SU-DHL-6 (cell line): ENCODE results near the gene FRY.

Experiments
- H2AFZ ChIP-seq: fragments of 200-600 bp; sonication (generic); 2 replicates; pipeline ENCODE4 v1.6.1; 2014; ENCODE audit warnings: low read depth, mild to moderate bottlenecking, moderate library complexity, mixed read lengths, antibody characterized with exemption, low read length; ENCODE audit not compliant: severe bottlenecking
- H3F3A ChIP-seq: fragments of 200-600 bp; shearing (Covaris generic); 2 replicates; pipeline ENCODE4 v1.6.0; 2016; ENCODE audit warnings: antibody characterized with exemption, mild to moderate bottlenecking; ENCODE audit not compliant: insufficient read depth
- H3K27ac ChIP-seq: fragments of 200-600 bp; sonication (generic); 2 replicates; pipeline ENCODE4 v1.5.1; 2016; ENCODE audit warnings: low read depth, mild to moderate bottlenecking, low read length, moderate library complexity, mixed read lengths
- H3K27me3 ChIP-seq: fragments of 200-600 bp; sonication (generic), shearing (Covaris generic); 2 replicates; pipeline ENCODE4 v1.6.0; 2014; ENCODE audit warnings: mild to moderate bottlenecking, low read length
- H3K36me3 ChIP-seq: fragments of 200-600 bp; sonication (generic); 2 replicates; pipeline ENCODE4 v1.6.1; 2014; ENCODE audit warnings: mild to moderate bottlenecking, low read length, mixed read lengths
- H3K4me2 ChIP-seq: fragments of 300-600, 200-600 bp; shearing (Covaris generic), sonication (generic); 2 replicates; pipeline ENCODE4 v1.6.0; 2014; ENCODE audit warnings: low read length, low read depth, mild to moderate bottlenecking; ENCODE audit not compliant: poor library complexity, severe bottlenecking
- H3K4me3 ChIP-seq: fragments of 200-600 bp; sonication (generic); 2 replicates; pipeline ENCODE4 v1.5.1; 2014; ENCODE audit warnings: antibody characterized with exemption, low read length, mild to moderate bottlenecking, mixed read lengths; ENCODE audit not compliant: insufficient read depth, poor library complexity, severe bottlenecking
- H3K79me2 ChIP-seq: fragments of 200-600 bp; sonication (generic); 2 replicates; pipeline ENCODE4 v1.6.1; 2014; ENCODE audit warnings: mild to moderate bottlenecking, low read length, moderate library complexity; ENCODE audit not compliant: insufficient read depth
- H3K9ac ChIP-seq: fragments of 200-600 bp; sonication (generic); 2 replicates; pipeline ENCODE4 v1.7.0; 2014; ENCODE audit warnings: mild to moderate bottlenecking, low read length
- H3K9me2 ChIP-seq: fragments of 200-600 bp; sonication (generic); replicated peaks from 2 replicates; pipeline ENCODE4 v1.6.1; 2014; ENCODE audit warnings: low read length; ENCODE audit not compliant: insufficient read depth
- H3K9me3 ChIP-seq: fragments of 200-600 bp; sonication (generic); 2 replicates; pipeline ENCODE4 v1.6.1; 2014; ENCODE audit warnings: low read length, mixed read lengths; ENCODE audit not compliant: insufficient read depth
- H4K20me1 ChIP-seq: fragments of 200-600 bp; sonication (generic); 2 replicates; pipeline ENCODE4 v1.6.1; 2014; ENCODE audit warnings: low read depth, mild to moderate bottlenecking, antibody characterized with exemption, low read length, moderate library complexity, mixed read lengths
- CTCF ChIP-seq: fragments of 200-600 bp; sonication (generic); IDR thresholded peaks from one replicate; pipeline ENCODE4 v1.5.1; 2017; ENCODE audit warnings: antibody characterized with exemption, mild to moderate bottlenecking, low read length, moderate library complexity; ENCODE audit not compliant: insufficient read depth, poor library complexity, severe bottlenecking
- EZH2phosphoT487 ChIP-seq: fragments of 200-600 bp; sonication (generic), shearing (Covaris generic); conservative IDR thresholded peaks from 2 replicates; pipeline ENCODE4 v1.6.1; 2018; ENCODE audit warnings: mild to moderate bottlenecking, antibody characterized with exemption, low read length, moderate library complexity, mixed read lengths

FRY gene

GRCh38 chr13:32199168-32199567 is 167.6 kb downstream of the FRY start:
- TF ChIP-seq CTCF (no peak), EZH2phosphoT487 (no peak)

GRCh38 chr13:32200741-32201140 is 169.2 kb downstream of the FRY start:
- Histone ChIP-seq H3K9me2 (no peaks in the 10 kb centered on the region), H3K36me3 (no peaks in the 10 kb centered on the region), H3K27ac (no peak overlapping the region), H3K4me3 (no peak overlapping the region), H3K9ac (no peak overlapping the region), H3K9me3 (no peaks in the 10 kb centered on the region), H2AFZ (no peak overlapping the region), H3K27me3 (no peaks in the 10 kb centered on the region), H4K20me1 (no peaks in the 10 kb centered on the region), H3F3A (no peaks in the 10 kb centered on the region), H3K4me2 (no peak overlapping the region), H3K79me2 (no peaks in the 10 kb centered on the region)
- TF ChIP-seq CTCF (no peak), EZH2phosphoT487 (no peak)

More at GRCh38 chr13:32199168-32199567, 167.6 kb downstream of the FRY start:
- H3K9ac ChIP-seq = no peak overlapping the region
- H3F3A ChIP-seq = no peaks in the 10 kb centered on the region
- H3K9me2 ChIP-seq = no peaks in the 10 kb centered on the region
- H3K9me3 ChIP-seq = no peaks in the 10 kb centered on the region
- H2AFZ ChIP-seq = no peak overlapping the region
- H3K27me3 ChIP-seq = no peaks in the 10 kb centered on the region
- no peak overlapping the region for H3K27ac ChIP-seq
- H3K79me2 ChIP-seq = no peaks in the 10 kb centered on the region
- no peaks in the 10 kb centered on the region for H4K20me1 ChIP-seq
- H3K4me2 ChIP-seq = no peak overlapping the region
- no peaks in the 10 kb centered on the region for H3K36me3 ChIP-seq
- no peak overlapping the region for H3K4me3 ChIP-seq

- H3K4me2 ChIP-seq = no peak overlapping the region
- H2AFZ ChIP-seq = no peak overlapping the region
- H3K27ac ChIP-seq = no peak overlapping the region
- no peaks in the 10 kb centered on the region for H3K9me2 ChIP-seq
- H3K79me2 ChIP-seq = no peaks in the 10 kb centered on the region
- no peak overlapping the region for H3K4me3 ChIP-seq
- no peaks in the 10 kb centered on the region for H3K36me3 ChIP-seq
- no peaks in the 10 kb centered on the region for H3F3A ChIP-seq
- no peaks in the 10 kb centered on the region for H3K9me3 ChIP-seq
- H3K9ac ChIP-seq = no peak overlapping the region
- no peaks in the 10 kb centered on the region for H4K20me1 ChIP-seq
- no peaks in the 10 kb centered on the region for H3K27me3 ChIP-seq
- no peak for TF ChIP-seq CTCF
- TF ChIP-seq EZH2phosphoT487 = no peak
Measured at GRCh38 chr13:32201809-32202208, 170.2 kb downstream of the FRY start.

- Histone ChIP-seq H4K20me1 (no peaks in the 10 kb centered on the region), H3K27ac (no peak overlapping the region), H3K9me3 (no peaks in the 10 kb centered on the region), H3K4me2 (no peak overlapping the region), H3F3A (no peaks in the 10 kb centered on the region), H3K79me2 (no peaks in the 10 kb centered on the region), H3K9ac (no peak overlapping the region), H3K36me3 (no peaks in the 10 kb centered on the region), H3K9me2 (no peaks in the 10 kb centered on the region), H2AFZ (no peak overlapping the region), H3K4me3 (no peak overlapping the region), H3K27me3 (no peaks in the 10 kb centered on the region)
- no peak for TF ChIP-seq CTCF
- TF ChIP-seq EZH2phosphoT487 = no peak
Measured at GRCh38 chr13:32202268-32202667, 170.7 kb downstream of the FRY start.
